CD1c-positive myeloid dendritic cell (primary cell): ENCODE results near the gene NCLN.
"Not testable (repeated sequence)": the region's sequence is repeated elsewhere in the genome, so short reads cannot be mapped to it uniquely, and the experiment has no call there.

Experiments used
- DNase-seq: peaks from one replicate; pipeline ENCODE4 v3.0.0-alpha.2; 2016; ENCODE audit errors: extremely low spot score

Gene NCLN

DNA sequence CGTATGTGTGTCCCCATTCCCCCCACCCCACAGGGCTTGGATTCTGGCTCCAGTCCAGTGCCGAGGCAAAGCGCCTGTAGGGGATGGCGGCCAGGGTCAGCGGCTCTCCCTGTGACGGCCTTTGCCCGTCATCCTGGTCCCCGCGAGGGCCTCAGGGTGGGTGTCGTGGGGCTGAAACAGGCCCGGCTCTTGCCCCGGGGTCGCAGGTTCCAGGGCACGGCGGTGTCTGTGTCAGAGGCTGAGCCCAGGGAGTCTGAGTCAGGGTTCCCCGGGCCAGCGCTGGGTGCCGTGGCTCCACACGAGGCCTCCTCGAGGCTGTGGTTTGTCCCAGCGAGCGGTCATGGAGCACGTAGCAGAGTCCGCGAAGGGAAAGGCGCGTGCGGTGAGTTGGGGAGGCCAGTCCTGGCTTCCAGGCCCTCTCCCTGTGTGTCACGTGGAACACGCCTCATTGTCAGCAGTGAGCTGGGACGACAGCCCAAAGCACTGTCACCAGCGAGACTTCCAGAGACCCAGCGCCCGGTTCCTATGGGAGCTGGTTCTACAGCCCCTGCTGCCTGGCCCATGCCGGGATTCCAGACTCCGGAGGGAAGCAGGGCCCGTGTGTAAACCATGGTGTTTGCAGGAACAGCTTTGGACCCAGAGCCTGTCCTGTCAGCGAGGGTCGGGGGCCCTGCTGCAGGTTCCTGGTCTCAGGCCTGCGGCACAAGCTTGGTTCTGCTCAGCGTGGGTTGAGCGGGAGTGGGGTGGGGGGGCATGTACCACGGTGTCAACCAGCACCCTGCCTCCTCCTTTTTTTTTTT is 13.4 kb downstream of the NCLN start:
- no peak for DNase-seq

DNA sequence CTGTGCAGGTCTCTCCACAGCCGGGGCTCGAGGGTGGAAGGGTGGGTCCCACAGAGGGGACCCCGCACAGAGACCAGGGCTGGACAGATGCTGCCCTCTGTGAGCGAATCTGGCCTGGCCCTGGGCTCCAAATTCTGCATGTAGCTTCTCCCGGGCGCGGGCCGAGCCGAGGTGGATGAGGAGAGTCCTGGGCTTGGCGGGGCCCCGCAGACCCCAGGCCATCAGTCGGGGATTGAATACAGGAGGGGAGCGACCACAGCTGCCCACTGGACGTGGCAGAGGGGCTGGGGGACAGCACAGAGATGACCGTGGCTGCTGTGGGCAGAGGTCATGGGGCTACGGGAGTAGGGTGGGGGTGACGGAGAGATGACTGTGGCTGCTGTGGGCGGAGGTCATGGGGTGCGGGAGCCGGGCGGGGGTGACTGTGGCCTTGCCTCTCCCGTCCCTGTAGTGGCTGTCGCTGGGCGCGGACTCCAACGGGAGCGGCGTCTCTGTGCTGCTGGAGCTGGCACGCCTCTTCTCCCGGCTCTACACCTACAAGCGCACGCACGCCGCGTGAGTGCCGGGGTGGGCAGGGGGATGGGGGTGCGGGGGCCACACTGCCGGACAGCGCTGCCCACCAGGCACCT is 15.5 kb downstream of the NCLN start:
- no peak for DNase-seq

DNA sequence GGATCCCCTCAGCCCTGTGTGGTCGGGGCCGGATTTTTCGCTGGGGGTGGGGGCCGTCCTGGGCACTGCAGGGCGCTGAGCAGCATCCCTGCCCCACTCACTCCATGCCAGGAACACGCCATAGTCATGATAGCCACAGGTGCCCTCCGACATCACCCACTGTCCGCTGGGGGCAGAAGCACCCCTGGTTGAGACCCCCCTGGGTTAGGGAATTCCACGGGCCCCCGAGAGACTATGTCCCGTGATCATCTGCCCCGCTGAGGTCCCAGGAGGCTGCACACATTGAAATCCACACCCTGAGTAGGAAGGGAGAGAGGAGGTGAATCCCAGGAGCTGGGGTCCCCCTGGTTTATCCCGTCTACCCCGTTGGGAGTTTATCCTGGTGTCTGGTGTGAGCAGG is 16.2 kb downstream of the NCLN start:
- DNase-seq = no peak

DNA sequence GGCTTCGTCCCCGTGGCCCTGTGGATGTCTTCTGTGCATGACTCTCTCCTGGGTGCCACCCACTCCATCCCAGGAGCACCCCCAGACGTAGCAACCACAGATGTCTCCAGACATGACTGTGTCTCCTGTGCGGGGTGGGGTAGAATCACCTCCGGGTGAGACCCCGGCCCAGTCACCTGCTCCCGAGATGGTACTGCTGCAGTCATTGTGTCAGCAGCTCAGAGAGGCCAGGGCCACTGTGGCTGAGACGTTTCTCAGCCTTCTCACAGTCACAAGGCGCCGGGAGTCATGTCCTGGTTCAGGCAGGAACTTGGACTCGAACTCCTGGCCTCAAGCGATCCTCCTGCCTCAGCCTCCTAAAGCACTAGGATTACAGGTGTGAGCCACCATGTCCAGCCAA is 16.6 kb downstream of the NCLN start:
- no peak for DNase-seq

DNA sequence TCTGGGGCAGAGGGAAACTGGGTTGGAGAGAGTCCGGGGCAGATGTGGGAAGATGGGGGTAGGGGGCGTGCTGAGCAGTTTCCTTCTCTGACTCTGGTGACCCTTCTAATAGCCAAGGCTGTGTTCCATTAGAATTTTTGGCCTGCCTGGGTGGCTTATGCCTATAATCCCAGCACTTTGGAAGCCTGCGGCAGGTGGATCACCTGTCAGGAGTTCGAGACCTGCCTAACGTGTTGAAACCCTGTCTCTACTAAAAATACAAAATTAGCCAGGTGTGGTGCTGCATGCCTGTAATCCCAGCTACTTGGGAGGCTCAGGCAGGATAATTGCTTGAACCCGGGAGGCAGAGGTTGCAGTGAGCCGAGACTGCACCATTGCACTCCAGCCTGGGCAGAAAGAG is 17.2 kb downstream of the NCLN start:
- DNase-seq = not testable (repeated sequence)

DNA sequence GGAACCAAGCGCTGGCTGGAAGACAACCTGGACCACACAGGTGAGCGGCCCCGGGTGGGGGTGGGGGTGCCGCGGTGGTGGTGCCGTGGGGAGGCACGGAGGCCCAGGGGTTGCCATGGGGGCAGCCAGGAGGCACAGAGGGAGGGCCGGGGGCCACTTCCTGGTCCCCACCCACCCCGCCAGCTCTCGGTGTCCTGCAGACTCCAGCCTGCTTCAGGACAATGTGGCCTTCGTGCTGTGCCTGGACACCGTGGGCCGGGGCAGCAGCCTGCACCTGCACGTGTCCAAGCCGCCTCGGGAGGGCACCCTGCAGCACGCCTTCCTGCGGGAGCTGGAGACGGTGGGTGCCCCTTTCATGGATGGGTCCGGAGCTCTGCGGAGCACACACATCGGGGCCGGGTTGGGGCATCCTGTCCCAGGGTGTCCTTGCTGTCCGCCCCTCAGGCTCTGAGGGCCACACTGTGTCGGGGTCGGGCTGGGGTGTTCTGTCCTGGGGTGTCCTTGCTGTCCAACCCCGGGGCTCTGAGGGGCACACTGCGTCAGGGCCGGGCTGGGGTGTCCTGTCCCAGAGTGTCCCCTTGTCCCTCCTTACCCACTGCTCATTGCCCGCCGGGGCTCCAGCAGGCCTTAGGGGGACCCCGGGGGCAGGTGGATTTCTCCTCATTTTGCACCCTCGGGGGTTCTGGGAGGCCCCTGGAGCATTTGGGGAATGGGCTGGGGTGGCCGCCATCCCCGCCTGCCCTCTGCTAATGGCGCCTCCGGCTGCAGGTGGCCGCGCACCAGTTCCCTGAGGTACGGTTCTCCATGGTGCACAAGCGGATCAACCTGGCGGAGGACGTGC is 18.3 kb downstream of the NCLN start:
- no peak for DNase-seq

DNA sequence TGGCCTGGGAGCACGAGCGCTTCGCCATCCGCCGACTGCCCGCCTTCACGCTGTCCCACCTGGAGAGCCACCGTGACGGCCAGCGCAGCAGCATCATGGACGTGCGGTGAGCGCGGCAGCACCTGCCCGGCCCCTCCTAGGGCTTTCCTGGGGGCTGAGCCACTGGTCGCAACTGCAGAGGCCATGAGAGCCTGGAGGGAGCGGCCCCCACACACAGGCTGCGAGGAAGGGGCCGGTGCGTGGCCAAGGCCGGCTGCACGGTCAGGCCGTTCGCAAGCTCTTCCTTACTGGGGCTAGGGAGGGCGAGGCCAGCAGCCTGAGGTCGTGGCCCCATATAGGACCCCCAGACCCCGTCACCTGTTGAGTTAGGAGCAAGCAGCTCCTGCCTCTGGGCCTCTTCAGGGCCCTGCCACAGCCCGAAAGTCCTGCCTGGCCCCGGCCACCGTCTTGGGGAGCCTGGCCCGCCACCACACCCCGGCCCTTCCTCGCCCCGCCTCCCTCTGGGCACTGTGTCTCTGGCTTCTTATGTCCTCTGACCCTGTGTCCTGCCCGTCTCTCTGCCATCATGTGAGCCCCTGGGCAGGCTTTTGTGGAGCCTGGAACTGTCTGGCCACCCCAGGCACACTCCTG is 19.0 kb downstream of the NCLN start:
- DNase-seq = no peak

DNA sequence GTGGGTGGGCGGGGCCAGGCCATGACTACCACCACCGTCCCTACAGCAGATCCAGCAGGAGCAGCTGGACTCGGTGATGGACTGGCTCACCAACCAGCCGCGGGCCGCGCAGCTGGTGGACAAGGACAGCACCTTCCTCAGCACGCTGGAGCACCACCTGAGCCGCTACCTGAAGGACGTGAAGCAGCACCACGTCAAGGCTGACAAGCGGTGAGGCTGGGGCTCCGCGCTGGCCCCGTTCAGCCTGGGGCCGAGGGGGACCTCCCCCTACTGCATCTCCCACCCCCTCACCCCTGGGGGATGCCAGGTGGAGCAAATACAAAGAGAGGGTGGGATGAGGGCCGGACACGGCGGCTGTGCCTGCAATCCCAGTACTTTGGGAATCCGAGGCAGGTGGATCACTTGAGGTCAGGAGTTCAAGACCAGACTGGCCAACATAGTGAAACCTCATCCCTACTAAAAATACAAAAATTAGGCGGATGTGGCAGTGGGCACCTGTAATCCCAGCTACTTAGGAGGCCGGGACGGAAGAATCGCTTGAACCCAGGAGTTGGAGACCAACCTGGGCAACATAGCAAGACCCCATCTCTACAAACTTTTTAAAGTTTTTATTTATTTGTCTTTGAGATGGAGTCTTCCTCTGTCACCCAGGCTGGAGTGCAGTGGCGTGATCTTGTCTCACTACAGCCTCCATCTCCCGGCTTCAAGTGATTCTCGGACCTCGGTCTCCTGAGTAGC is 20.7 kb downstream of the NCLN start:
- no peak for DNase-seq

DNA sequence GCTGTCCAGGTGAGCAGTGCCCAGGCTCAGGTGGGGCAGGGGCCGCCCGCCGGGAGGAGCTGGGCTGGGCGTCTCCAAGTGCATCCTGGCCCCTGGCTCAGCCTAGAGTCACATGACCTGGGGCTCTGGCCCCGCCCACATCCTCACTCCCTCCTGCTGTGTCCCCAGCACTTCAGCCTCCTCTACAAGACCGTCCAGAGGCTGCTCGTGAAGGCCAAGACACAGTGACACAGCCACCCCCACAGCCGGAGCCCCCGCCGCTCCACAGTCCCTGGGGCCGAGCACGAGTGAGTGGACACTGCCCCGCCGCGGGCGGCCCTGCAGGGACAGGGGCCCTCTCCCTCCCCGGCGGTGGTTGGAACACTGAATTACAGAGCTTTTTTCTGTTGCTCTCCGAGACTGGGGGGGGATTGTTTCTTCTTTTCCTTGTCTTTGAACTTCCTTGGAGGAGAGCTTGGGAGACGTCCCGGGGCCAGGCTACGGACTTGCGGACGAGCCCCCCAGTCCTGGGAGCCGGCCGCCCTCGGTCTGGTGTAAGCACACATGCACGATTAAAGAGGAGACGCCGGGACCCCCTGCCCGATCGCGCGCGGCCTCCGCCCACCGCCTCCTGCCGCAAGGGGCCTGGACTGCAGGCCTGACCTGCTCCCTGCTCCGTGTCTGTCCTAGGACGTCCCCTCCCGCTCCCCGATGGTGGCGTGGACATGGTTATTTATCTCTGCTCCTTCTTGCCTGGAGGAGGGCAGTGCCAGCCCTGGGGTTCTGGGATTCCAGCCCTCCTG is 21.9 kb downstream of the NCLN start:
- DNase-seq = no peak

DNA sequence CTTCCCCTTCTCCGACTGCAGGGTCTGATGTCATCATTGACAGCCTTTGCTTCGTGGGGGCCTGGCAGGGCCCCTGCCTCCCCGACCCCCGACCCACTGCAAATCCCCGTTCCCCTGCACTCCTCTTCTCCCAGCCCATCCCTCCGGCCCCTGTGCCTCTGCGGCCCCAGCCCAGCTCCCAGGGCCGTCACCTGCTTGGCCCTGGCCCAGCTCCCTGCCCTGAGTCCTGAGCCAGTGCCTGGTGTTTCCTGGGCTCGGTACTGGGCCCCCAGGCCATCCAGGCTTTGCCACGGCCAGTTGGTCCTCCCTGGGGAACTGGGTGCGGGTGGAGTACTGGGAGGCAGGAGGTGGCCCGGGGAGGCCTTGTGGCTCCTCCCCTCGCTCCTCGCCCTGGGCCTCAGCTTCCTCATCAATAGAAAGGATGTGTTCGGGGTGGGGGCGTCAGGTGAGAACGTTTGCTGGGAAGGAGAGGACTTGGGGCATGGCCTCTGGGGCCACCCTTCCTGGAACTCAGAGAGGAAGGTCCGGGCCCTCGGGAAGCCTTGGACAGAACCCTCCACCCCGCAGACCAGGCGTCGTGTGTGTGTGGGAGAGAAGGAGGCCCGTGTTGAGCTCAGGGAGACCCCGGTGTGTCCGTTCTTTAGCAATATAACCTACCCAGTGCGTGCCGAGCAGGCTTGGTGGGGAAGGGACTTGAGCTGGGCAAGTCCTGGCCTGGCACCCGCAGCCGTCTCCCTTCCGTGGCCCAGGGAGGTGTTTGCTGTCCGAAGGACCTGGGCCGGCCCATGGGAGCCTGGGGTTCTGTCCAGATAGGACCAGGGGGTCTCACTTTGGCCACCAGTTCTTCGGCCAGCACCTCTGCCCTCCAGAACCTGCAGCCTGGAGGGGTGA is 22.8 kb downstream of the NCLN start:
- DNase-seq = no peak

DNA sequence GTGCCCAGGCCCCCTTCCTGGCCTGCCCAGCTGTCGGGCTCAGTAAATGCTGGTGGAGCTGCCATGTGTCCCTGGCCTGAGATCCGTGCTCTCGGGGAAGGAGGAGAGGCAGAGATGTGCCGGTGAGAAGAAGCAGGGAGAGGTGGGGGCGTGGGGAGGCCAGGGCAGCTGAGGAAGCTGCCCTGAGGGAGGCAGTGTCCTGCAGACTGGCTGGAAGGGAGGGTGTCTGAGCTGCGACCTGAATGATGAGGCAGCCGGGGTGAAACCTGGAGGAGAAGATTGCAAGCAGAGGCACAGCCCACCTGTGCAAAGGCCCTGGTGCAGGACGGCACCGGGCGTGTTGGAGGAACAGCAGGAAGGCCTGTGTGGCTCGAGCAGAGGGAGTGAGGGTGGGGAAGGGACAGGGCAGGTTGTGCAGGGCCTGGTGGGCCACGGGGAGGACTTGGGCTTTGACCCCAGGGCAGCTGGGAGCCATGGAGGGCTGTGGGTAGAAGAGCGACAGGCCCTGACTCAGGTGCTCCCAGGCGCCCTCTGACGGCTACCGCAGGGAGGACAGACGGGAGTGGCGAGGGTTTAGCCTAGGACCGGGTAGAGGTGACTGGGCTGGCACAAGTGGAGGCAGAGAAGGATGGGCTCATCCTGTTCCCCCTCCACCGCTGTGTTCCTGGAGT is 24.8 kb downstream of the NCLN start:
- peak; percentile 66 for DNase-seq

DNA sequence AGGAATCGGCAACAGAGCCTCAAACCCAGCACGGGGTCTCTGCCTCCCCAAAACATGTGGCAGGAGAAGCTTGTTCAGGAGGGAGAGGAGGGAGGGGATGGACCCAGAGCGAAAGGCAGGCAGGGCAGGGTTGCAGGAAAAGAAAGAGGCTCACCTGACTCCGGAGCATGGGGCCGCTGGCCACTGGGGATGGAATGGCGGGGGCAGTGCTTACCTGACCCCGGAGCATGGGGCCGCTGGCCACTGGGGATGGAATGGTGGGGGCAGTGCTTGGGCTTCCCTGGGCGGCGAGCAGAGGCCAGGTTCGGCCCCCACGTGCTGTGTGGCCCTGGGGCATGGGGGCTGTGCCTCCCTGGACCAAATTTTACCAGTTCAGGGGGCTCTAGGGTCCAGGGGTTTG is 25.5 kb downstream of the NCLN start:
- DNase-seq = no peak

DNA sequence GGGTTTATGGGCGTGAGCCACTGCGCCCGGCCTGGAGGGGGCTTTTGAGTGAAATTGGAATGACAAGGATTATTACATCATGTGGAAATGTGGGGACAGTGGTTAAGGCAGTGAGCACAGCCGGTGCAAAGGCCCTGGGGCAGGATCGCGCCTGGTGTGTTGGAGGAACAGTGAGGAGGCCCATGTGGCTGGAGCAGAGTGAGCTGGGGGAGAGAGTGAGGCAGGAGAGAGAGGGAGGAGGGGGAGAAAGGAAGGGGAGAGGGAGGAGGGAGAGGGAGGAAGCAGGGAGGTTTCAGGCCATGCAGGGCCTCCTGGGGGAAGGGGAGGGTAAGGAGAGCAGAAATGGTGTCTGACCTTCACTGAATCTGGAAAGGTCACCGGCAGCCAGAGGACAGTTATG is 27.4 kb downstream of the NCLN start:
- DNase-seq = no peak

DNA sequence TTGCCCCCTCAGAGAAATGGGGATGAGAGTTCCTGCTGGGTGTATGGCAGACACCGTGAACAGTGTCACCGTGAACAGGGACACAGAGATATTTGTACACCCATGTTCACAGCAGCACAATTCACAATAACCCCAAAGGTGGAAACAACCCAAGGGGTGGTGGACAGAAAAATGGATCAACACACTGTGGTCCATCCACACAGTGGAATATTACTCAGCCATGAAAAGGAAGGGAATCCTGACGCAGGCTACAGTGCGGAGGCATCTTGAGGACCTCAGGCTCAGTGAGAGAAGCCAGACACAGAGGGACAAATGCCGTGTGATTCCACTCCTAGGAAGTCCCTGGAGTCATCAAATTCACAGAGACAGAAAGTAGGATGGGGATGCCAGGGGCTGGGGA is 31.1 kb downstream of the NCLN start:
- no peak for DNase-seq

DNA sequence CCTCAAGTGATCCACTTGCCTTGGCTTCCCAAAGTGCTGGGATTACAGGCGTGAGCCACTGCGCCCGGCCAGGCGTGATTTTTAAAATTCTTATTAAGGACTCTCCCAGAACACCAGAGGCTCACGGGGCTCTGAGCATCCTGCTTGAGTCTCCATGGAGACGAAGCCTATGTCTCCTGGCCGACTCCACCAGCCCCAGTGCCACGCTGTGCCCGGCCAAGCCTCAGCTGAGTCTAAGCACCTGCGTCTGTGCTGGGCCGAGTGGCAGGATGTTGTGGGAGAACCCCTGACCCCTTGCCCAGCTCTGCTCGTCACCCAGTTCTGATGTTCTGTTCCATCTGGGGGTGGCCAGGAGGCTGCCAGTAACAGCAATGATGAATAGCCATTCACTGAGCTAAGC is 34.8 kb downstream of the NCLN start:
- DNase-seq = no peak

DNA sequence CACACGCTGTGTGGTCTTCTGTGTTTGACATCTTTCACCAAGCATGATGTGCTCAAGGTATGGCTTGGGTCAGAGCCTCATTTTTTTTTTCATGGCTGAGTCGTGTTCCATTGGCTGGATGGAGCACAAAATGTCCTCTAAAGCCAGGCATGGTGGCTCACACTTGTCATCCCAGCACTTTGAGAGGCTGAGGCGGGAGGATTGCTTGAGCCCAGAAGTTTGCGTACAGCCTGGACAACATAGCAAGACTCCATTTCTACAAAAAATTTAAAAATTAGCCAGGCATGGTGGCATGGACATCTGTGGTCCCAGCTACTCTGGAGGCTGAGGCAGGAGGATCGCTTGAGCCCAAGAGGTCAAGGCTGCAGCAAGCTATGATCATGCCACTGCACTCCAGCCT is 35.8 kb downstream of the NCLN start:
- not testable (repeated sequence) for DNase-seq

DNA sequence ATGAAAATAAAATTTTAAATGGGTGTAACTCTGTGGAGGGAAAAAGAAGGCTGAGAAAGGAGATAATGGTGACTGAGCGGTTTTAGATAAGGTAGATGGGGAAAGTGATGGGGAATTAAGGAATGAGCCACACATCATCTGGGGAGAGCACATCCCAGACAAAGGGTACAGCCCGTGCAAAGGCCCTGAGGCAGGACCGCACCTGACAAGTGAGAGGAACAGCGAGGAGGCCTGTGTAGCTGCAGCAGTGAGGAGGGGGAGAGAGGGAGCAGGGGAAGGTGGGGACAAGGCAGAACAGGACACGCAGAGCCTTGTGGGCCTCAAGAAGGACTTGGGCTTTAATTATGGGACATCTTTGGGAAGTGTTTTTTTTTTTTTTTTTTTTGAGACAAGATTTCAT is 37.0 kb downstream of the NCLN start:
- DNase-seq = no peak

DNA sequence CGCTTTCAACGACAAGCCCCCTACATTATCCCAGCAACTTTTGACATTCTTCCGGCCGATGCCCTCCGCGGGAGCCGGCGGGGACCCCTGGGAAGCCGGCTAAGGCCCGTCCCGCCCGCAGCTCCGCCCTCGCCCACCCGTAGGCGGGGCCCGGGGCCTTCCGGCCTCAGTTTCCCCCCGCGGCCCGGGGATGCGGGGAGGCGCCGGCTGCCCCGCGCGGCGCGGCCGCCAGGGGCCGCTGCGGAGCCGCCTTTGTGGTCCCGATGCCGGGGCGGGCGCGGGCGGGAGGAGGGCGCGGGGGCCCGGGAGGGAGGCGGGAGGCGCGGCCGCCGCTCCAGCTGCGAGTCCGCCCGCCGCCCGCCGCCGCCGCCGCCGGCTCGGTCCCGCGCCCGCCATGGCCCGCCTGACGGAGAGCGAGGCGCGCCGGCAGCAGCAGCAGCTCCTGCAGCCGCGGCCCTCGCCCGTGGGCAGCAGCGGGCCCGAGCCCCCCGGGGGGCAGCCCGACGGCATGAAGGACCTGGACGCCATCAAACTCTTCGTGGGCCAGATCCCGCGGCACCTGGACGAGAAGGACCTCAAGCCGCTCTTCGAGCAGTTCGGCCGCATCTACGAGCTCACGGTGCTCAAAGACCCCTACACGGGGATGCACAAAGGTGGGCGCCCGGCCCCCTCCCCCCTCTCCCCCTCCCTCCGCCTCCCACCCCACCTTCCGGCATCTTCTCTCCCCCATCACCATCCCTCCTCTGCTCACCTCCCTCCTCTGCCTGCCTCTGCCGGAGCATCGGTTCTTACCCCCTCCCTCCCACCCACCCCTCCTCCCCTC is 38.8 kb downstream of the NCLN start, which contains the start of gene CELF5:
TSS of gene CELF5 (plus strand) at position 316 of the 823 bp plus-strand sequence. CDS start at position 395, 79 bp downstream.
- peak; percentile 61 for DNase-seq
